HT1080 (cell line): ENCODE measurements around the gene CETP. TPM values are rescaled to one million over a fixed set of nuclear protein-coding genes. Genes with fewer than 3 reads are reported as not detected.
A peak's percentile ranks its signal among the peaks of the same experiment; 100 is the strongest.
"Not testable (repeated sequence)": the region's sequence is repeated elsewhere in the genome, so short reads cannot be mapped to it uniquely, and the experiment has no call there.

ENCODE experiments used
- DNase-seq: peaks from one replicate; pipeline ENCODE4 v3.0.0-alpha.2; 2015; ENCODE audit warnings: low read depth
- total RNA-seq: library from RNA; depleted of rRNA; stranded (reverse); fragments of >200 nt; shearing (Covaris generic); gene quantifications from 2 replicates; pipeline ENCODE4 v1.2.3, GENCODE V29; 2014

The CETP gene
- total RNA-seq, 1 experiment from 2014 or later = not detected

DNA sequence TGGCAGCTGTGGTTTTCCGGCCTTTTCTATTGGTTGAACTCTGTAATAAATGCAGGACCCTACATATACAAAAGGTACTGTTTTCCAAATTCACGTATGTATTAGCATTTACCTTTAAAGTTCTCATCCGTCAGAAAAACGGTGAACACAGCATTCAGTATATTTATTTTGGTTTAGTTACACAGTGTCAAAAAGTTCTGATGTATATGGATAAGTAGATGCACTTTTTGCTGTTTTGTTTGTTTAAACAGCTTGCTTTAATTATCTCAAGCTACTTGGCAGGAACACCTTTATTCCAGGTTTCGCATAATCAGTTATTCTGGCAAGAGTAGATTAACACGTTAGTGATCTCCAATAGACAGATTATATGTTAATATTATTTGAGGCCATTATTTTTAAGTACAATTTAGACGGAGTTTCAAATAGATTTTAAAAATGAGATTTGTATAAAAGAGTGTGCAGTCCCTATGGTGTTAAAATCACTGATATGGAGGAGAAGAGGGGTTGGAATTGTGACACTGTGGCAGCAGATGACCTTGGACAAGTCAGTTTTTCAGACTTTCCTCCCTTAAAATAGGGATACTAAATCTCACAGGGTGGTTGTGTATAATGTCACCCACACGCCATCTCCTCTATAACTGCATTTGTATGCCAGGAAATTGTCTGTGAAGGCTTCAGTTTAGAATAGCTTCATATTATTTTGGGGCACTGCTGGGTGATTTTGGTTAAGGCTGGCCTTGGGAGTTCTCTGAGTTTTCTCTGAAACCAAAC, 27.7 kb upstream of the CETP start:
- no peak for DNase-seq

DNA sequence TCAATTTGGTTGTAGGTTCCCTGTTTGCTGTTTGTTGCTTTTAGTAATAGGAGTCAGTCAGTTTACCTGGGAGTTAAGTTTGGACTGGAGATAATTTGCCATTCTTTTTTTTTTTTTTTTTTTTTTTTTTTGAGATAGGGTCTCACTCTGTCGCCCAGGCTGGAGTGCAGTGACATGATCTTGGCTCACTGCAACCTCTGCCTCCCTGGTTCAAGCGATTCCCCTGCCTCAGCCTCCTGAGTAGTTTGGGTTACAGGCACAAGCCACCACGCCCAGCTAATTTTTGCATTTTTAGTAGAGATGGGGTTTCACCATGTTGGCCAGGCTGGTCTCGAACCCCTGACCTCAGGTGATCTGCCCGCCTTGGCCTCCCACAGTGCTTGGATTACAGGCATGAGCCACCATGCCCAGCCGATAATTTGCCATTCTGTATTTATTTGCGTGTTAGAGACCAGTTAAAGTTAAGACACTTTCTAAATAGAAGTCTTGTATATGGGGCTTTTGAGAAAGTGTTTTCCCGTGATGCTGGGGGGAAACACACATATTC, 27.1 kb upstream of the CETP start:
- DNase-seq = not testable (repeated sequence)

DNA sequence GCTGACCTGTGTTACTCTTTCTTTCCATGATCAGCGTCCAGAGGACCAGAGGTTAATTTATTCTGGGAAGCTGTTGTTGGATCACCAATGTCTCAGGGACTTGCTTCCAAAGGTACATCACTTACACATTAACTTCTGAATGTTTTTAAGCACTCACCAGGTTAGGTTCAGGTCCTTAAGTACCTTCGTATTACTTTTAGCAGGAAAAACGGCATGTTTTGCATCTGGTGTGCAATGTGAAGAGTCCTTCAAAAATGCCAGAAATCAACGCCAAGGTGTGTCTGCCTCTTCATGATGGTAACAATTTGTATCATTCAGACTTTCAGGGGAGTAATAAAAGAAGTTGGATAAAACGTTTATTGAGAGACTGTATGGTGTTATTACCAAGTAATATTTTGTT, 26.5 kb upstream of the CETP start:
- DNase-seq = no peak

DNA sequence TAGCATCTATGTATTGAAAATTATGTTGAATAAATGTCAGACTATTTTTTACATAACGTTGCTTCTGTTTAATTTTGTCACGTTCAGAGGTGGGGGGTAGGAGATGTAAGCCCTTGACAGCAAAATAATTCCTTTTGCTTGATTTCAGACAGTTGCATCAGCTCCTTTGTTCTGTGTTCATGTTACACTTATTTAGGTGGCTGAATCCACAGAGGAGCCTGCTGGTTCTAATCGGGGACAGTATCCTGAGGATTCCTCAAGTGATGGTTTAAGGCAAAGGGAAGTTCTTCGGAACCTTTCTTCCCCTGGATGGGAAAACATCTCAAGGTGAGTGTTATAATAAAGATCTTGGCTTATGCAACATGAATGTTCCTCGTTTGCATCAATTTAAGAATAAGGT, 25.3 kb upstream of the CETP start:
- DNase-seq = no peak

DNA sequence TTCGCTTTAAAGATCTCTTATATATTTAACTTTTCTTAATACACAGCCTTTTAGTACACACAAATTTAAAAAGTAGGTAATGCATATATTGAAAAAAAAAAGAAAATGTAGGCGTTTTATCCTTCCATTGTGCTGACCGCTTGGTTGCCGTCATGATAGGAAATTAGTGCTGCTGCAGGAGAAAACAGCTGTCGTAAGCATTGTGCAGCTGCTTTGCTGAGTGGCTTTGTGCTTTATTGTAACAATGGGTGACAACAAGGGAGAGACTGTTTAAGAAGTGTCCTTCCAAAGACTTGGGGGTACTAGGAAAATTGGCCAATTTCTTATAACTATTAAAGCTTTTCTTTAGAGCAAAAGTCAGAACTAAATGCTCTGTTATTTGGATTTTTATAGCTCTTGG, 24.8 kb upstream of the CETP start:
- no peak for DNase-seq

DNA sequence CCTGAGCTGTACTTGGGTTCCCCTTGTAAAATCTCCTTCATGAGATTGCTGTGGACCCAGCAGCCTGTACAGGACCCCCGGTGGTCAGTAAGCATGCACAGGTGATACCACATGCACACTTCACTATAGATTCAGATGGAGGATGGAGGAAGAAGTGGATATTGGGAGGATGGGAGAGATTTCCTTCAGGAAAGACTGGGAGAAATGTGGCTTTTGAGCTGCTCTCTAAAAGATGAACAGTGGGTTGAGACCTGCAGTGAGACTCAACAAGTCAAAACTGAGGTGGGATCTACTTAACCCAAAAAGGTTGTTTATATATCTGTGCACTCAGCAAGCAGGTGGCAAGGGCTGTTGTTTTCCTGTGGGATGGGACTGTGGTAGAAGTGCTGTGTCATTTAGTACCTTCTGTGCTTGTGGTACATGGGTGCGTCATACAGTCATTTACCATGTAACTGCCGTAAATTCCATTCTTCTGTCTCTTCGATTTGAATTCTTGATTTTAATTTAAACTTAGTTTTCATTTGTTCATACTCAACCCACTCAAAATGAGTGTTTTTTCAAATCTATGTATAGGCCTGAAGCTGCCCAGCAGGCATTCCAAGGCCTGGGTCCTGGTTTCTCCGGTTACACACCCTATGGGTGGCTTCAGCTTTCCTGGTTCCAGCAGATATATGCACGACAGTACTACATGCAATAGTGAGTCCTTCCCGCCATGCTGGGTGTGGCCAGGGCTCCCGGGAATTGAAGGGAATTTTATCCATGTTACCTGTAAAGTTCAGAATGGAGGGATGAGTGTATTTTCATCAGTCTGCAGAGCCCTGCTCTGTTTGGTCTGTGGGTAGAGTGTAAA, 22.9 kb upstream of the CETP start:
- DNase-seq = no peak

DNA sequence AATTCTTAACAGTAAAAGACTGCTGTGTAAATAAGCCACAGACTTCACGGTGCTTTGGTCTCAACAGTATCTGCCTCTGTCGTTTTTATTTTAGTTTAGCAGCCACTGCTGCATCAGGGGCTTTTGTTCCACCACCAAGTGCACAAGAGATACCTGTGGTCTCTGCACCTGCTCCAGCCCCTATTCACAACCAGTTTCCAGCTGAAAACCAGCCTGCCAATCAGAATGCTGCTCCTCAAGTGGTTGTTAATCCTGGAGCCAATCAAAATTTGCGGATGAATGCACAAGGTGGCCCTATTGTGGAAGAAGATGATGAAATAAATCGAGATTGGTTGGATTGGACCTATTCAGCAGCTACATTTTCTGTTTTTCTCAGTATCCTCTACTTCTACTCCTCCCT, 21.9 kb upstream of the CETP start:
- no peak for DNase-seq

DNA sequence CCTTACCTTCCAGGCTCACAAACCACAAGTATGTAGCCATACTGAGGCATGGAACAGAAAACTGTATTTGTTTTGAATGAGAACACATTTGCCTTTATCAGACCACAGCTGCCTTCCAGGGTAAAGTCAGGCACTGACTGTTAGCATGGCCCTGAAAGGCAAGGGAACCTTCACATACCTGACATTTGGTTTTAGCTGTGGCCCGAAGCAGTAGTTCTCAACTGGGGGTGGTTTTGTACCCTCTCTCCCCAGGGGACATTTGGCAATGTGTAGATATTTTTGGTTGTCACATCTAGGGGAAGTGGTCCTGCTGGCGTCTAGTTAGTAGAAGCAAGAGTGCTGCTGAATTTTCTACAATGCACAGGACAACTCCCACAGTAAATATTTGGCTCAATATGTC, 20.7 kb upstream of the CETP start:
- no peak for DNase-seq

DNA sequence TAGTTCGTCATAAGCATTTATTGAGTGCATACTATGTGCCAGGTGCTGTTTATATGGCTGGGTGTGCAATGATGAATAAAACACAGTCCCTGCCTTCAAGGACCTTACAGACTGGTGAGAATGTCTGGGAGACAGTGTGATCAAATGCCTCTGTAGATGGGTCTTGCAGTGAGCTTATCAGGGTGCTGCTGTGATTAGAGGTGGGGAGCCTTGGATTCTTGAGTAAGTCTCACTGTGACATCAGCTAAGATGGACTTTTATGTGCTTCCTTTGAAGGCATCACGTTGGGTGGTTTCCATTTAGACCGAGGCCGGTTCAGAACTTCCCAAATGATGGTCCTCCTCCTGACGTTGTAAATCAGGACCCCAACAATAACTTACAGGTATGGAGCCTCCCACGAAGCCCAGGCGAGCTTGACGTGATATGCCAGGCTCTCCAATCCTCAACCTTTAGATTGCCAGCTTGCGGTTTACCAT, 19.9 kb upstream of the CETP start:
- DNase-seq = no peak

DNA sequence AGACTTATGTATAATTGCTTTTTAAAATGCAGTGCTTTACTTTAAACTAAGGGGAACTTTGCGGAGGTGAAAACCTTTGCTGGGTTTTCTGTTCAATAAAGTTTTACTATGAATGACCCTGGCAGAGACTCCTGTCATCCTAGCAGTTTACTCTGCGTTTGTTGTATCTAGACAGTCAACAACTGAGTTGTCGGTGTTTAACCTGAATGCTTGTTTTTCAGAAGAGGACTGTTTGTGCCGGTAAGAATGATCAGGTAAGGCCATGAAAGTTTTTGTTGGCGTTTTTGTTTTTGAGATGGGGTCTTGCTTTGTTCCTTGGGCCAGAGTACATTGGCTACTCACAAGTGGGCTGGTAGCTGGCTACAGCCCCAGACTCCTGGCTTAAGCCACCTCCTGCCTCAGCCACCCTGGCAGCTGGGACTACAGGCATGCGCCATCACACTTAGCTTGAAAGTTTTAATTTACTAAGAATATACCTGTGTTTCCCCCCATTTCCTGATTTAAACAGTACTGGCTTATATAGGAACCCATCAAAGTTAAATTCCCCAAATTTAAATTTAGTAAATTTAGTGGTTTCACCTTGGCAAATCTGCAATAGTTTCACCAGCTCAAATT, 17.9 kb upstream of the CETP start:
- no peak for DNase-seq

DNA sequence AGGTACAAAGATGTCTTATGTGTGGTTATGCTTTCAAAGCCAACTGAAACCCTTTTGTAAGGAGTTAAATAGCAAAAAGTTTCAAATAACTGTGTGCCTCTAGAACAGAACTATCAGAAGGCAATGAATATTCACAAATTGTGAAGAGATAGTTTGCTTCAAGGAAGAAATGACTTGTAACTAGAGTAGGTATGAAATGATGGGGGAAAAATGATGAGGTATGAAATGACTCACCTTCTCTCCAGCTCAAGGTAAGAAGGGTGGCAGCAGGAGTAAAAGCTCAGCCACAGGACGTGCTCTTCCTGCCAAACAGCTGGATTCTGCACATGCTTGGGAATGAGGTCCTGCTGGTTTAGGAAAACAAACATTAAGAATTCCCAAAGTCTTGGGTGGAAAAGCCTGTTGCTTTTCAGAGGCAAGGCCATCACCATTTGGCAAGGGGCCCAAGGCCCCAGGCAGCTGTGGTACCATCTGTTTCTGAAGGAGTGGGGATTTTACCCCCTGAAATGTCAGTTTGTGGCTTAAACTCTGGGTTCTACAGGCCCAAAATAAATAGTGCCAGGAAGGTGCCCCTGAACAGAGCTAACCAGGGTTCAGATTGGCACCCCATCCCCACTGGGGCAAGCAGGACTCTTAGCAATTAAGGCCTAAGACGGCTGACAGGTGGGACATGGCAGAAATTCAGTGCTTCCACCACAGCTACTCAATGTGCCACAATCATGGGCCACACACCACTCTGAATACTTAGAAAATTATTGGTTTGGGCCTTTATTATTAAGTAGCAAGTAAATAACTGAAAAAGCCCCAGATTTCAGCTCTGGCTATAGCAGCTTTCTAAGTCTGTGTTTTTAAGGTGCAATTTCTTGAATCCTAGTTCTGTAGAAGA, 16.6 kb upstream of the CETP start:
- no peak for DNase-seq

DNA sequence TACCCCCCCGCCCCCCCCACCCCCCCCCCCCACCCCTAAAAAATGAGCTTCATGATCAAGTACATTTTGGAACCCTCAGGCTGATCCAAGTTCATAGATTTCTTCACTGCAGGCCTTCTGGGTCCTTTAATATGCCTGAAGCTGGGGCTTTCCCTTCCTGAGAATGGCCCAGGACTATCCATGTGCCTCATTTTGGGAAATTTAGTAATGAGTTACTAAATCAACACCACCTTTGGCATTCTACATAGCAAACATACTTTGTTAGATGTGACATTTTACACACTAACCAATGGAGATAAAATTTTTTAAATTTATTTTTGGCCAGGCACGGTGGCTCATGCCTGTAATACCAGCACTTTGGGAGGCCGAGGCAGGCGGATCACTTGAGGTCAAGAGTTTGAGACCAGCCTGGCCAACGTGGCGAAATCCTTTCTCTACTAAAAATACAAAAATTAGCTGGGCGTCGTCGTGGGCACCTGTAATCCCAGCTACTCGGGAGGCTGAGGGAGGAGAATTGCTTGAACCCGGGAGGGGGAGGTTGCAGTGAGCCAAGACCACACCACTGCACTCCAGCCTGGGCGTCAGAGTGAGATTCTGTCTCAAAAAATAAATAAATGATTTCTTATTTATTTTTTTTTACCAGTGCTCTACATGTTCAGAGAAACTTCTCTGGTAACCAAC, 15.8 kb upstream of the CETP start:
- DNase-seq = no peak

DNA sequence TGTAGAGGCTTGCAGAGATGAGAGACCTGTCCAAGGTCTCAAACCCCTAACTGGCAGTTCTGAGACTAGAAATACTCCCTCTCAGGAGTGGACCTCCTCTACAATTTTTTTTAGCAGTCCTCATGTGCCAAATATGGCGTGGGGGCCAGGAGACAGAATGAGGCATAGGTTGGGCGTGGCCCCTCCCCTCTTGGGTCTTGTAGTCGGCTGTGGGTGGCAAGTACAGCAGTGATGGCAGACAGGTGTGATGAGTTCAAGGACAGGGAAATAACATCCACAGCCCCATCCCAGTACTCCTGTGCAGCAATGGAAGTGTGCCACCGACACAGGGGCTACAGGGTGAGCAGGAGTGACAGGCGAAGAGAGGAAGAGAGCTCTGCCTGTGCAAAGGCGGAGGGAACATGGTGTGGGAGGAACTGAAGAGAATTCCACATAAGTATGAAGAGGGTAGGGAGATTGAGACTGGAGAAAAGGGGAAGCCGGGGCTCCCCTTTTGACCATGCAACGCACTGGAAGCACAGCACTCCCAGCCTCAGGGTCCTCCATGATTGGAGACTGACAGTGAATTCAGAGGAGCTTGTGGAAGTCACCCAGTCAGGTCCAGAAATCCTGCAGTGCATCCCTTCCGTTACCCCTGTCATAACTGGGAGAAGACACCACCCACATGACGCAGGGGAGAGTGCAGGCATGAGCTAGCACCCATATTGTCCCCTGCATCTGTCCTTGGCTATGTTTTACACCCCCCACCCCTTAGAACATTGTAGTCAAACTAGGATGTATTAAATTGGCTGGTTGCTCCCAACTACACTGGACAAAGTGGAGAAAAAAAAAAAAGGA, 14.8 kb upstream of the CETP start:
- no peak for DNase-seq

DNA sequence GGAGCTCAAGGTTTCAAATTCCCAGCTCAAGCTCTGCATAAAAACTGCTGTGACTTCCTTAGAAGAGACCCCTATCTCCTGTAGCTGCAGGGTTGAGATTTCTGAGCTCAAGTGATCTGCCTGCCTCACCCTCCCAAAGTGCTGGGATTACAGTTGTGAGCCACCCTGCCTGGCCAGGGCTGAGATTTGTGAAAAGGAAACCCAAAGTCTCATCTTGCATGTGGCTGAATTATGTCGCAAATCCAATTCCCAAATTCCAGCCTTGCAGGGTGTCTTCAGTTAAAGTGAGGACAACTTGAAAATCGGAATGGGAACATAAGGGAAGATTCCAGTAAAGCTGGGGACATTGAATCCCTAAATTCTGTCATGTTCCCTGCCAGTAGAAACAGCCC, 14.2 kb upstream of the CETP start:
- no peak for DNase-seq

DNA sequence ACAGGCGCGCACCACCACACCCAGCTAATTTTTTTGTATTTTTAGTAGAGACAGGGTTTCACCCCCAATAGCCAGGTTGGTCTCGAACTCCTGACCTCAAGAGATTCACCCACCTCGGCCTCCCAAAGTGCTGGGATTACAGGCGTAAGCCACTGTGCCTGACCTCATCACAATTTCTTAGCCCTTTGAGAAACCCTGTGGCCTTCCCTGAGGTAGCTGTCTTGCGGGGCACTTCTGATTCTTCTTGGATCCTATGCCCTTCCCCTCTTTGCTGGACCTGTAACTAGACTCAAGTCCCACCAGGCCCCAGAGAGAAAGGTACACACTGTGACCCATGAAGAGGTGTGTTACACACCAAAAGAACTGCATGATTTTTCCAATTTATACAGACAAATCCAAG, 13.5 kb upstream of the CETP start:
- no peak for DNase-seq

DNA sequence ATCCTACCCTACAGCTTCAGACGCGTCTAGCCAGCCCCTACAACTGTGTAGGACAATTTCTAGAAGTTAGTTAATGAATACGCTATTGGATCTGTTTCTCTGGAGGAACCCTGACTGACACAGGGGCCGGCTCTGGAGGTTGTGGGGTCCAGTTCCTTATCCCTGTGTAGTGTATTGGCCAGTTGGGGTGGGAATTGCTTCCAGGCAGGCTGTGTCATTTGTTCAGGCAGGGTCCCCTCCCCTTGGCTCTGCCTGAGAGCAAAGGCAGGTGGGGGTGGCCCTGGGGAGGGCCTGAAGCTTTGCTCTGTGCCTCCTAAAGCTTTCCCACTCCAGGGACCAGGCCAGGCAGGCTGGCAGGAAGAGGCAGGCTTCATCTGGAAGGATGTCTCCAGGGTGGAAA, 11.7 kb upstream of the CETP start:
- DNase-seq = no peak

DNA sequence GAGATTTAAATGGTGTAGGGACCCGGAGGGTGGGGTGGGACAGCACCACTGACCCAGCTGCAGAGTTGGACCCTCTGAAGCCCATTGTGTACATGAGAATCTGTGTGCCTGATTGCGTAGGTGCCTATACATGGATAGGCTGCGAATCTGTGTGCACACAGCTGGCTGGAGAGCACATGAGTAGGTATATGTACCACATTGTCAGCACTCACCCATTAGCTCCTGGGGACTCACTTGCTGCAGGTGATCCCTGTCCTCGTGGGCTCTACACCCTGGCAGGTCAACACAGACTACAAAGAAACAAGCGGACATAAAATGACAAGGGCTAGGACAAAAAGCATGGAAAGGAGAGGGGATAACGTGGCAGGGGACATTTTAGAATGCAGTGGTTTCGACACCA, 11.3 kb upstream of the CETP start:
- no peak for DNase-seq

DNA sequence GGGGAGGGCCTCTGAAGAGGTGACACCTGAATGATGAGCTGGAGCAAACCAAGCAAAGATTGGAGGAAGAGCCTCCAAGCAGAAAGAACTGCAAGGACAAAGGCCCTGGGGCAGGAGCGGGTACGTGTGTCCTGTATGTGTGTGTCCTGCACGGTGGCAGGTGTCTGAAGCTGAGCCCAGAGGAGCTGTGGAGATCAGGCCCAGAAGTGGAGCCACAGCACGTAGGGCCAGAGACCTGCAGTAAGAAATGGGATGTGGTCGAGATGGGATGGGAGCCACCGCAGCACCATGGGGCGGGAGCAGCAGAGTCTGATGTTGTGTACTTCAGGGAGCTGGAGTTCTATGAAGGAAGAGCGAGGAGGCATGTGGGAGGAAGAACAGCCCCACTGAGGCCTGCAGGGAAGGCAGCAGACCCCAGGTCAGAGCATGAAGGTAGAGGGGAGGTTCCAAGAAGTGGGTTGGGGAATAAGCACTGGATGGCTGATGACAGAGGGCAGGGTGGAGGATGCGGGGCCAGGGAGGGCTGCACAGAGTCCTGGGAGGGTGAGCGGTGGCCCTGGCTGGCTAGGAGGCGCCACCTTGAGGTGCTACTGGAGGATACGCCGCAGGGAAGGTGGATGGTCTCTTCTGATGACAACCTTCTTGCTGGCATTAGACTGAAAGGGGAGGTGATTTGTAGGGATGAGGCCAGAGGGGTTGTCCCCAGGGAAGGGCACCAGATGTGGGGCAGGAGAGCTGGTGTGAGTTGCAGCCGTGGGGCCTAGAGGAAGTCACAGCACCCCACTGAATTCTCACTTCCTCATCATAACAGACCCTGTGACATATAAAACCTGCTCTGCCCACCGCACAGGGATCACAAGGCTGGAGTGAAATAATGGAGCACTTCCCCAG, 10.6 kb upstream of the CETP start:
- peak; percentile 46 for DNase-seq
